HG02943 (cell line): ENCODE data around the gene CIROP.

ENCODE experiments used
- ATAC-seq: cut with Tn5 transposase; IDR thresholded peaks from one replicate; pipeline ENCODE4 v1.9.1; 2021; ENCODE audit warnings: mild to moderate bottlenecking, low read depth, moderate library complexity; ENCODE audit not compliant: unreplicated experiment

The CIROP gene

DNA sequence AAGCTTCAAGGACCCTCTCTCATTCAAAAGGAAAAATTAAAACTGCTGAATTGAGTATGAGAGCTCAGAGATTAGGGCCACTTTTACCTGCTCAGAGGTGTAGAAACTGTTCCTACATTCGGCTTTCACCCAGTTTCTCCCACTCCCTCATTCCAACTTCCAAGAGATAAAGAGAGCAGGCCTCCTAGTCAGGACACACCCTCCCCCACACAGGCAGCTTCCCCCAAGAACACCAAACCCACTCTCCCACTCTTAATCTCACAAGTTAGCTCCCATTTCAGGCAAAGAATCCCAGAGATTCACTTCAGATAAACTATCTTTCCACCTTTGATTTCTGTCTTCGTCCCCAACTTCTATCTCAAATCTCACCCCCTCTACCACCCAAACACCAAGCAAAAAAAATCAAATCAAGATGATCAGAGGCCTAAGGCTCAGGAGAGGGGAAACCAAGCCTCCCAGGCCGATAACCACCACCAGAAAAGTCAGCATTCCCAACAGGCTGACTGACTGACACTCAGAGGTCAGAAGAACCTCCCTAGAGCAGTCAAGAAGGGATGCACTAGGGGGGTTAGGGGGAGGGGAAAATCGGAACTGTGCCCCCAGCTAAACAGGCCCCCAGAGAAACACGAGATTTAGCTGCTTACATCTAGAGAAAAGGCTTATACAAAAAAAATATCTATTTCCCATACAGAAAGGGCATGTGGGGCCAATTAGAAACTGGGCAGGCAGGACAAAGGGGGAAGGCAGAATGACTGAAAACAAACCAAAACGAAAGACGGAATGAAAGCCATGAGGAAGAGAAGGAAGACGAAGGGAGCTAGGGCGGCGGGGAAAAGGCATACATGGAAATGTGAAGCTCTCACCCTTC lies 34.3 kb downstream of the CIROP start:
- no peak for ATAC-seq

DNA sequence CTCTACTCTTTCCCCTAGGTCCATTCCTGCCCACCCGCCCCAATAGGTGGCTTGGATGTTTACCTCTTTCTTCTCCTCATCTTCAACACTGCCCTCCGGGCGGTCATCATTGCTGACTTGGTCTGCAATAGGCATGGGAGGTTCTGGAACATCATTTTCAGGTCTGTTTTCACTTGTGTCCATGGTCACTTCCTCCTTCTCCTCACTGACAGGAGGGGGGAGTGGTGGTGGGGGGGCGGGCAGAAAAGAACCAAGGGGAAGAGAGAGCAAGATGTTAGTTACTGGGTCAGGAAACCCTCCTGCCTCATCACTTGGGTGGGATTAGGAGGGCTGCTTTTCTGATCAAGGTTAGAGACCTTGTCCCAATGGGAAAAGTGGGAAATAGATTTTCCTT lies 35.4 kb downstream of the CIROP start:
- ATAC-seq: no peak

DNA sequence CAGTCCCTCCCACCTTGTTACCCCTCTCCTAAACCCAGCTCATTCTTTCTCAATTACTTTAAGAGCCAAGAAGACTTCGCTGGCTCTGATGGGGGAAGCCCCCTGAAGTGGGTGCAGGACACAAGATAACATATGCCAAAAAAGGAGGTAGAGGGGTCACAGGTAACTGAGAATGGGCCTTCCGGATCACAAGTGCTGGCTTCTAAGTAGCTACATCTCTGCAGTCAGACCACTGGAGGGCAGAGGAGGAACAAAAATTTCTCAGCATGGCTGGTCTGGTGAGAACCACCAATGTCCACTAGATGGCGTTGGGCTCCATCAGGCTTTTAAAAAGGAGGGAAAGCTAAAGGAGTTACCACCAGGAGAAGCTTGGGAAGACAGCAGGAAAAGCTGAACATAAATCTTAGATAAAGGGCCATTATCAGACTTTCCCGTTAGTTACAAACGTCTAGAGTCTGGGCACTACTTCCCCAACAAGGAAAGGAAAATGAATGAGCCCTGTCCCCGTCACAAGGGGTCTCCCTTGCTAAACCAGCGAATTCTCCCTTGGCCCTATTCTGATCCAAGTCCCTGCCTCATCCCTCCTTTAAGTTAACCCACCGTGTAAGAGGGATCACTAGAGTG lies 35.9 kb downstream of the CIROP start:
- no peak for ATAC-seq

DNA sequence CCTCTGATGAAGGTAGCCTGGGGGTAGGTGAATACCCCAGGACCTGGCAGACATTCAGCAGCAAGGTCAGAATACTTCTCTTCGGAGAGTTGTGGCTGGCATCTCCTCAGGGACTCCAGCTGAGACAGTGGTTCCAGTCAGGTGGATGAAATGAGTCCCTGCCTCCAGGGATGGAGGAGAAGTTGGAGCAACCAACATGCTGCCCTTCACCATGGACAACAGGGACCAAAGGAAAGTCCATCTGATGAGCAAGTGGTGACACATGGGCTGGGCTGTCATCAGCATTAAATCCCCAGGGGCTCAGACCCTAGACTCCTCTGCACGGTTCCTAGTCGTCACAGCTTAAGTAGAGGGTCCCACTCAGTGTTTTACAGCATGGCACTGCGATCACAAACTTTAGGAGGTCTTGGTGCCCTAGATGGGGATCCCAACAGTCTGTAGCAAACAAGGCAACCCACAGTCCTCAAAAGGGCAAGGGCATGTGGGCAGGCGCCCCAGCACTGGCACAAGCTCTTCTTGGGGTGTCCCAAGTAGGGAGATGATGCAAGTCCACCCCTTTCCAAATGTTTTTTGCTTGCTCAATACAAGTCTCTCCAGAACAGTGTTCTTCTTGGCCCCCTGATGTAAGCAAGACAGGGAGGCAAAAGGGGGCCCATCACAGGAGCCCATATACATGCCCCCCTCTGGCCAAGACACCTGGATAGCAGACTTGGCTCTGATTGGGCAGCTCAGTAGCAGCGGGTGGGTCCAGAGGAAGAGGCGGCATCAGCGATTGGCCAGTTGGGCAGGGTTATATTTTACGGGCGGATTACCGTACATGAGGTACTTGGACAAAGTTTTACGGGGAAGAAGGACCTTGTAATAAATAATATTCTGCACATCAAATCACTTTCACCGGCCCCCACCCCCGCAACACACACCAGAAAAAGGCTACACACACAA lies 36.7 kb downstream of the CIROP start:
- no peak for ATAC-seq

DNA sequence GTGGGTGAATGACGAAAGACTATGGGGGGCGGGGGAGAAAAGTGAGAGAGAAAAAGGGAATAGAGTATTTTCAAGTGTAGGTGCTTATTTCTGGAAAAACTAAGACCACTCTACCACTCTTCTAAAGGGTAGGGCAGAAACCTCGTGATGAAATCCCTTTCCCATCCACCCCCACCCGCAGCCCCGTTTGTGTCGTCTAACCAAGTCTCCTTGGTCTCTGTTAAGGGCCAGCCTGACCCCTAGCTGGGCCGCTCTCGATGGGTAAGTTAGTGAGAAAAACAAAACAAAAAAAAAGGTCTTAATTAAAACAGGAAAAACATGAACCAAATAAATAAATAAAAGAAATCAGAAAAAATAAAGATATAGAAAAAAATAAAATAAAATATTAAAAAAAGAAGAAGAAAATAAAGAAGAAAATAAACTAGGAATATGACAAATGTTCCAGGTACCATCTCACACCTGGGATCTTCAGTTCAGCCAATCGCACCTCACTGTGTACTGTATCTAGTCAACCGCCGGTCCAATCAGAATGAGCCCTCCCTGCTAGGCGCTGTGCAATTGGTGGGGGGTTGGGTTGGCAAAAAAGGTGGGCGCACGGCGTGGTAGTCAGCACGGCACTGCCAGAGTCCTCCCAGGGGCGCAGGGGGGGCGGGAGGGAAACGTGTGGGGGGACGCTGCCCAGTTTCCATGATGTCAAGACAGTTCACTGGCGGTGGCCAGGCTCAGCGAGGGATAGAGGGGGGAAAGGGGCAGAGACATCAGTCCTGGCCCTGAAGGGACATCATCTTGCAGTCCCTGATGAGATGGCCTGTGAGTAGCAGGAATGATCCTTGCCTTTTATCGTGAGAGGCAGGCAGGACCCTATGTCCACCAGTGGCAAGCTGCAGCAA lies 37.7 kb downstream of the CIROP start:
- ATAC-seq: no peak

DNA sequence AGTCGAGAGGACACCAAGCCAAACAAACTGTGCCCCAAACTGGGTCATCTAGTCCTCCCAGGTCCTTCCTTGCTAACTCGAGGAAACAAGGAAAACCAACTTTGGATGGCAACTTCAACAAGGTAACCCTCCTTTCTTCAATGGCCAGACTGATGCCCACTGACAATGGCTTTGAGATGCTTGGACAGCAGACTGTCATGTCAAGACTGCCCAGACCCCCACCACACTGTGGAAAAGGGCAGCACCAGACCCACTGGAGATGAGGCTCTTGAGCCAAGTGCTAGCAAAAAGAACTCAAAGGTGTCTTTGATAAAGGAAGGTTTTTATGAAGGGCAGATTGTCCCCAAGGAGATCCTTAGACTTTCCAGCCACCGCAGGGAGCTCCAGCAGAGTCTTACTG lies 38.4 kb downstream of the CIROP start:
- ATAC-seq: no peak

DNA sequence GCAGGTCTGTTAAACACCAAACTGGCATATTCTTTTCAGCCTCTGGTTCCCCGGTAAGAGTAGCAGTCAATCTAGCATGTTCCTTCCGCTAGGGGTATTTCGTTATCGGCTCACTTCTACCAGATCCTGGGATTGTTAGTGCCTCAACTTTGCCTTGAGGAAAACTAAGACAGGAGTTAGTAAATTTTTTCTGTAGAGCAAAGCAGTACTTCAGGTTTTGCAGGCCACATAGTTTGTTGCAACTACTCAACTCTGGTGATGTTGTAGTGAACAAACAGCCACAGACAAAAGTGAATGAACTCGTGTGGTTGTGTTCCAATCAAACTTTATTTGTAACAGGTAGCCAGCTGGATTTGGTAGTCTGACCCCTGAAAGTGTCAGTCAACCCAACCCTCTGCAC lies 41.2 kb downstream of the CIROP start:
- no peak for ATAC-seq

DNA sequence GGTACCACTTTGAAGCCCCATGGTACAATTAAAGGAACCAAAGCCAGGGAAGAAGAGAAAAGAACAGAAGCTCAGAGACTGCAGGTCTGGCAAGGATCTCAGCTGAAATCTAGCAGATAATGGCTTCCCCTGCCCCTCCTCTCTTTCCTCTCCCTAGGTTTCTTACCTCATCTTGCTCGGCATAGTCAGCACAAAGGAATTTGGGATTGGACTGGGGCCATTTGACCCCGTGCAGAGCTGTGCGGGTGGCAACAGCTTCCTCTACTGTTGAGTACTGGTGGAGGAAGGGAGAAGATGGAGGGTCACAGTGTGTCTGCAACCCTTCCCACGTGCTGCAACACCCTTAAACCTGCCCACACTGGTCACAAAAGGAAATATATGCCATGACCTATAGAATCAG lies 42.8 kb downstream of the CIROP start:
- ATAC-seq: no peak

DNA sequence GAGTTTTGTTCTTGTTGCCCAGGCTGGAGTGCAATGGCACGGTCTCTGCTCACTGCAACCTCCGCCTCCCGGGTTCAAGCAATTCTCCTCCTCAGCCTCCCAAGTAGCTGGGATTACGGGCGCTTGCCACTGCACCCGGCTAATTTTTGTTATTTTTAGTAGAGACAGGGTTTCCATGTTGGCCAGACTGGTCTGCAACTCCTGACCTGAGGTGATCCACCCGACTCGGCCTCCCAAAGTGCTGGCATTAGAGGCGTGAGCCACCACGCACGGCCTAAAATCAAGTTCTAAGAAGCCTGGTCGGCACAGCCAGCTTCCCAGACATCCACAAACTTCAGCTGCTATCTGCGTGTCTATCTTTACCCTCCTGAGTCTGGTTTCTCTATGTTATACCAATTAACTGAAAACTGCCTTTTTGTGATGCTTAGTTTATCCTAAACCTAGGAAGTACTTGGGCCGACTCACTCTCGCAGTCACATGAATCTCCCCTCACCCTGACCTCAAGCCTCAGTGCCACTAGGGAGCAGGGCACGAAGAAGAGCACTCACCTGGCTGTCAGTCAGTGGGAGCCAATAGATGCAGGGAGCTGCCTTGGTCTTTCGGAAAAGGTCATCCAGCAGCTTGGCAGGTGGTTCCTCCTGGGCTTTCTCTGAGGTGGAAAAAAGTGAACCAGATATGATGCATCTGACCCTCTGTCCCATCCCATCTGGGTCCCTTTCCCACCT lies 44.1 kb downstream of the CIROP start:
- no peak for ATAC-seq

DNA sequence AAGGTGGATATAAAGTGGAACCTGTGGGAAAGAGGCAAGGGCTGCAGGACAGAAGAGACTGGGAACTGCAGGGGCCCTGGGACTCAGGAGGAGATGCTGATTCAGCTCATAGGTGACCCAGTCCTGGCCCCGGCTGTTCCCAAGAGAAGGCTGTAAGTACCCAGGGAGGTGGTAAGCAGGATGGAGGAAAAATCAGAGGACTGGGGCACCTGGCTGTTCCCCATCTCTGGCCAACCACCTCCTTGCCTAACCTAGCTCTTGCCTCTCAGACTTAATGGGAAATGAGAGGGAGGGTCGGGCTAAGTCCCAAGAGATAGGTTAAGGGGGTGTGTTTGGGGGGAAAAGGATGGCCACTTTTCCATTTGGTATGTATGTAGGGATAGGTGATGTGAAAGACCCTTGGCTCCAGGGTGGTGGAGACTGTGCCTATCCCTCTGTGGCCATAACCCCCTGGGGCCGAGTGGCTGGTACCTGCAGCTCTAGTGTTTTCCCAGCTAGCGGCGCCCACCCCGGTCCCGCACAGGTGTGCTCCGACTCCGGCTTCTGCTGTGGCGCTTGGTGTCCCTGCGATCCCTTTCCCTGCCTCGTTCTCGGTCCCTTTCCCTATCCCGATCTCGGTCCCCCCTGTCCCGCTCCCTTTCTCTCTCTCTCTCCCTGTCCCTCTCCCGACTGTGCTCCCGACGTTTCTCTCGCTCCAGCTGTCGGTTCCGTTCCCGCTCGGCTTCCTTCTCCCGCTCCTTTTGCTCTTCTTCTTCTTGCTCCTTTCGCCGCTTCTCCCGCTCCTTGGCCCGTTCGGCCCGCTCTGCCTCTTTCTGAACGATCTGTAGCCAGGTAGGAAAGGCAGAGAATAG lies 45.9 kb downstream of the CIROP start:
- no peak for ATAC-seq

DNA sequence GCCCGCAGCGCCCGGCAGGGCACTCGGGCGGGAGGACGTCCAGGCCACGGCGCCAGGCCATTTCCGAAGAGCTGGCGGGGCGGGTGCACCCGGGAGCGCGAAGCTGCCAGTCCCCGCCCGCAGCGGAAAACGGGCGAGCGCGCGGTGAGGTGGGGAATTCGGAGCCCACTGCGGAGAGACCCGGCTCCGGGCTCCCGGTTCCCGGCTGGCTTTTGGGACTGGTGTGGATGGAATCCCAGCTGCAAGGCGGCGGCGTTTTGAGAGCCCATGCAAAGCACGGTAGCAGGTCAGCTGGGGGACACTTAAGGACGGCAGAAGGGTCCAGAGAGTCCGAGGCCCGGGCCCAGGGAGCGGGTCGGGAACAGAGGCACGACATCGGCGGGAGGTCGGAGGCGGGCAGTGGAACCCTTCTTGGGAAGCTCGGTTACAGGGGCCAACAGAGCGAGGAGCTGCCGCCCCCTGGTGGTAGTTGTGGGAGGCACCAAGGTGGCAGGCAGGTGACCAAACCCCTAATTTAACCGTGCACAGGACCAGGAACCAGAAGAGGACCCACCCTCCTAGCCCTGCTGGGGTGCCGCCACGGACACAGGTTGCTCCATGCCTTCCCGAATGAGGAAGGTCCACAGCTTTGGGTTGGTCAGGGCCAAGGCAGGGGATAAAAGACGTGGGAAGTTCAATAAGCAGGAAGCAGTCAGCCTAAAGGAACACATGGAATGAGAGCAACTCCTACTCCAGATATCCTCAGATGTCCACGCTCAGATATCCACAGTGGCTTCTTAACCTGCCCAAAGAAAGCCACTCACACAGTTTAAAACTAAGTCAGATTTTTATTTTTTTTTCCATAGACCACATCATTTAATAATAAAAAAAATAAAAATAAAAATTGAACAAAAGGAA lies 46.8 kb downstream of the CIROP start:
- peak; percentile 59 for ATAC-seq

DNA sequence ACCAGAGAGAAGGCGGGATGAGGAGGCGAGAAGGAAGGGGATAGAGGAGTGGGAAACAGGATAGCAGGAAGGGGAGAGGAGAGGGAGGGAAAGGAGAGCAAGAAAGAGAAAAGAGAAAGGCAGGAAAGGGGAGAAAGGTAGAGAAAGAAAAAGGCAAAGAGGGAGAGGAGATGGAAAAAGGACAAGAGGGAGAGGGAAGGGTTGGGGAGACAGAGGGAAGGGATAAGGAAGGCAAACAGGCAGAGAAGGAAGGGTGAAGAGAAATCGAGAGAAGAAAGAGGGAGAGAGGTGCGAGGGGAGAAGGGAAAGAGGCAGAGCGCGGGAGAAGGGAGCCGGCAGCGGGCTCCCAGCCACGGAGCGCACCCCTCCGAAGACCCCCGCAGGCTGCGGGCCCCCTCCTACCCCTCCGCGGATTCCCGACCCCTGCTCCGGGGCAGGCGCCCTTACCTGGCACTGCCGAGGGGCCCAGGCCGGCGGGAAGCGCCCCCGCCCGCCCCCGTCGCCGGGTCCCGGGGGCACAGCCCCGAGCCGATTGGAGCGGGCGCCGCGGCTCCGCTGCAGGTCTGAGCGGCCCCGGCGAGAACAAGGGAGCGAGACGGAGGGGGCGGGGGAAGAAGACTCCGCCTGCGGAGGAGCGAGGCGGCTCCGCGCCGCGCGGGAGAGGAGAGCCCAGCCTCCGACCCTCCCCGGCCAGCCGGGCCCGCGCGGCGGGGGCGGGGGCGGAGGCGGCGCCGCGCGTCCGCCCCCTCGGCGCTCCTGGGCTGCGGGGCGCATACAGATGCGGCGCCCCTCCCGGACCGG lies 47.6 kb downstream of the CIROP start, which contains the start of gene CDH24:
CDH24 (minus strand) TSS at position 565 of the 801 bp plus-strand sequence. CDS start 1,787 bp downstream, outside the sequence.
- ATAC-seq: no peak

DNA sequence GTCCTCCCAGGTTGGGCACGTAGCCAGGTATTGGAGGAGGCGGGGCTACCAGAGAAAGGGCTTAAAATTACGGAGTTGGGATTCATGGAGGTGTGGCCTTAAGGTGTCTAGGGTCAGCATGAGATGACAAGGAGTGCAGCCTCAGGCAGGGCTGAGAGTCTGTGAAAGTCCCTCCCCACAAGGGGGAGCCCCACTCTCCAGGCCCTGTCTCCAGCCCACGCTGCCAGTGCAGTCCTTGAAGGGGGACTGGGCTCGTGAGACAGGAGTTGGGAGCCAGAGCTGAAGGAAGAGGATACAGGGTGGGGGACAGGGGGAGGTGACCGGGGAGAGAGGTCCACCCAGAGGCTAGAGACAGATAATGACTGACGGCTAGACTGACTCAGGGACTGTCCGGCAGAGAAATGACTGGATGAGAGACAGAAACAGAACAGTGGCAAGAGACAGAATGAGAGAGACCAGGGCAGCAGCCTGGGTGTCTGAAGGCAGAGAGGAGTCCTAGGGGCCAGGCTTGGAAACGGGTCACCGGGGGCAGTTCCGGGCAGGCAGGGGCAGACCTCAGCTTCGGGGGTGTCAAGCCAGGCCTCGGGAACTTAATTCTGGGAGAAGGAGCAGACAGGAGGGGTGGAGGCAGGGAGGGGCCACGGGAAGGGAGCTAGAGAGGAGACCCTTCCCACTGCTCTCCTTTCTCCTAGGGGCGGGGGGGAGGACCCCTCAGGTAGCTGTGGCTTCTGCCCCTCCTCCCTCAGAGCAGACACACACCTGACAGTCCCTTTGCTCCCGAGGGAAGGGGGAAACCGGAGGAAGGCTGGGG lies 48.4 kb downstream of the CIROP start:
- no peak for ATAC-seq

DNA sequence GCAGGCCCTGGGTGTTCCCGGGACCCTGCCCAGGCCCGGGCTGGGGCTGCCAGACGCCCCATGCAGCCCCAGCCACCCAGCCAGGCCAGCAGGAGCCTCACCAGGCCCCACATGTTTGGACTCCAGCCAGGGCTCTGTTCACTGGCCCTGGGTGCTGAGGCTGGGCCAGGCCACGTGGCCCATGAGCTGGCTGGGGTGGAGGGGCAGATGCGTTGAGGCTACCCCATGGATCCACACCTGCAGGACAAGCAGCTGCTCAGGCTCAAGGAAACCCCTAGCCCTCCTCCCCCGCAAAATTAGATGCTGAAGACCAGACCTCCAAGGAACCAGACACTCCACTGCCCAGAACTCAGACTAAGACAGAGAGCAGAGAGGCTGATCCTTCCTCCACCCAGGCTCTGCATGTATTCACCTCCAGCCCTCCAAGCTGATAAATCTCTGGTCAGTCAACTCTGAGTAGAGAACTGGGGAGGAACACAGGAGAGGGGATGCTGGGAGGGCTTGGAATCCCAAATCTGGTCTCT lies 49.1 kb downstream of the CIROP start:
- ATAC-seq: no peak

DNA sequence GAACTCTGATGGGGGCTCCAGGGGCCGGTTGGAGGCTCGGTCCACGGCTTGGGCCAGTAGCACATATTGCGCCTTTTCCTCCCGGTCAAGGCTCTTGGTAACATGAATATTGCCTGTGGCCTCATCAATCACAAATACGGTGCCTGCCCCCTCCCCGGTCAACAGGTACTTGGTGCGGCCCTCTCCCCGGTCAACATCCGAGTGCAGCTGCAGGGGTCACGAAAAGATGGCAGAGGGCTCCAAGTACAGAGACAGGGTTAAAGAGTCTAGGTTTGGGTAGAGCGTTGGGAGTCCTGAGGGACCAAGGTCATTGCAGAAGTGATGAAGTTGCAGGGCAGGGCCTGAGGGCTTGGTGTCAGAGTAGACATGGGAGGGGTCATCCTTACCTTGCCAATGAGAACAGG lies 49.6 kb downstream of the CIROP start:
- no peak for ATAC-seq
